ENCODE results near the gene KCTD8.
"Not testable (repeated sequence)": the region's sequence is repeated elsewhere in the genome, so short reads cannot be mapped to it uniquely, and the experiment has no call there.

The KCTD8 gene

DNA sequence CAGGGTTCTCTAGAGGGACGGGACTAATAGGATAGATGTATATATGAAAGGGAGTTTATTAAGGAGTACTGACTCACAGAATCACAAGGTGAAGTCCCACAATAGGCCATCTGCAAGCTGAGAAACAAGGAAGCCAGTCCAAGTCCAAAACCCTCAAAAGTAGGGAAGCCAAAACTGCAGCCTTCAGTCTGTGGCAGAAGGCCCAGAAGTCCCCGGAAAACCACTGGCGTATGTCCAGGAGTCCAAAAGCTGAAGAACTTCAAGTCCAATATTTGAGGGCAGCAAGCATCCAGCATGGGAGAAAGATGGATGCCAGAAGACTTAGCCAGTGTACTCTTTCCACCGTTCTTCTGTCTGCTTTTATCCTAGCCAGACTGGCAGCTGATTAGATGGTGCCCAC lies 227.2 kb downstream of the KCTD8 start:
- Histone ChIP-seq H3K9me3 (ENCODE audit: control insufficient read depth in 1 of 2, low read length in 2 of 2) (no peaks in the 10 kb centered on the region), H3K27ac (ENCODE audit: low read length) (no peak overlapping the region), H3K4me1 (ENCODE audit: control insufficient read depth in 1 of 2, insufficient read depth in 2 of 2, low read length in 2 of 2) (no peaks in the 10 kb centered on the region), H3K36me3 (ENCODE audit: control insufficient read depth in 1 of 2, insufficient read depth in 2 of 2, low read length in 2 of 2) (no peaks in the 10 kb centered on the region), H3K4me3 (ENCODE audit: low read depth in 1 of 2, low read length in 2 of 2) (no peak overlapping the region), H3K27me3 (ENCODE audit: low read depth, low read length) (no peaks in the 10 kb centered on the region)

DNA sequence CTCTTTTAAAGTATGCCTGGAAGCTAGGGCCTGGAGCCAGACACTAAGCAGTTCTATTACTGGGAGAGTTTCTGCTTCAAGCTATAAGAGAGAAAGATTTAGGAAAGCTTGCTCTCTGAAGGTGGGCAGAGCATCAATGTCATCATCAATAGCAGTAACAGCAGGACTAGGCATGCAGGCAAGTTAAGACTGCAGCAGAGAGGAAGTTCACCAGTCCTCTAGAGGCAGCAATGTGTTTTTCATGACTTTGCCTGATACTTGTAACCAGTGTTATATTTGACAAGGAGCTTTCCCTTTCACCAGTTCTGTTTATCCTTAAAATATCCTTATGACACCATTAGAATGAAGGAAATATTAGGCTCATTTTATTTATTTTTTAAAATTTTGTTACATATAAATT lies 237.9 kb downstream of the KCTD8 start:
- Histone ChIP-seq H3K27me3 (ENCODE audit: low read depth, low read length) (no peaks in the 10 kb centered on the region), H3K36me3 (ENCODE audit: control insufficient read depth in 1 of 2, insufficient read depth in 2 of 2, low read length in 2 of 2) (no peaks in the 10 kb centered on the region), H3K4me1 (ENCODE audit: control insufficient read depth in 1 of 2, insufficient read depth in 2 of 2, low read length in 2 of 2) (no peaks in the 10 kb centered on the region), H3K4me3 (ENCODE audit: low read depth in 1 of 2, low read length in 2 of 2) (no peak overlapping the region), H3K27ac (ENCODE audit: low read length) (no peak overlapping the region), H3K9me3 (ENCODE audit: control insufficient read depth in 1 of 2, low read length in 2 of 2) (no peaks in the 10 kb centered on the region)

- H3K4me1 ChIP-seq (ENCODE audit: control insufficient read depth in 1 of 2, insufficient read depth in 2 of 2, low read length in 2 of 2), result no peaks in the 10 kb centered on the region
- H3K9me3 ChIP-seq (ENCODE audit: control insufficient read depth in 1 of 2, low read length in 2 of 2), result peaks cover 4 to 15% of the 10 kb centered on the region in 2 donors
- H3K27me3 ChIP-seq (ENCODE audit: low read depth, low read length), result no peaks in the 10 kb centered on the region
- H3K4me3 ChIP-seq (ENCODE audit: low read depth in 1 of 2, low read length in 2 of 2), result no peak overlapping the region
- H3K36me3 ChIP-seq (ENCODE audit: control insufficient read depth in 1 of 2, insufficient read depth in 2 of 2, low read length in 2 of 2), result no peaks in the 10 kb centered on the region
- H3K27ac ChIP-seq (ENCODE audit: low read length), result no peak overlapping the region
These were observed 251.8 kb downstream of the KCTD8 start for GRCh38 chr4:44196796-44197195.

DNA sequence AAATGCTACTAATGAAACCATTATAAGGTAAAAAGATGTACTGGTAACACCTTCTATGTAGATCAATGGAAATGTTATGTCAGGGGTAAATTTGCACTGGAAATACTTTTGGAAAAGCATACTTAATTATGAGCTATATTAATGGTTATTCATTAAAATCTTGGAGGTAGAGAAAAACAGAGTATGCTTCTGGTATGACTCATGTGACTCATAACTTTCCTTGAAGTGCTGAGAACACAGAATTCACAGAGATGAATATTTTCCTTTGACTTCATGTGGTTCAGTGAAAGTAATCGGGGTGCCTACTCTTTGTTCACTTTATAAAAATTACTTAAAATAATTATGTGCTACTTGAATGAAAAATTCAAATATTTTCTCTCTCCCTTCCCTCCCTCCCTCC lies 254.2 kb downstream of the KCTD8 start:
- Histone ChIP-seq H3K27me3 (ENCODE audit: low read depth, low read length) (no peaks in the 10 kb centered on the region), H3K27ac (ENCODE audit: low read length) (no peak overlapping the region), H3K4me3 (ENCODE audit: low read depth in 1 of 2, low read length in 2 of 2) (no peak overlapping the region), H3K4me1 (ENCODE audit: control insufficient read depth in 1 of 2, insufficient read depth in 2 of 2, low read length in 2 of 2) (no peaks in the 10 kb centered on the region), H3K36me3 (ENCODE audit: control insufficient read depth in 1 of 2, insufficient read depth in 2 of 2, low read length in 2 of 2) (no peaks in the 10 kb centered on the region), H3K9me3 (ENCODE audit: control insufficient read depth in 1 of 2, low read length in 2 of 2) (peaks cover 4 to 9% of the 10 kb centered on the region in 2 donors)

DNA sequence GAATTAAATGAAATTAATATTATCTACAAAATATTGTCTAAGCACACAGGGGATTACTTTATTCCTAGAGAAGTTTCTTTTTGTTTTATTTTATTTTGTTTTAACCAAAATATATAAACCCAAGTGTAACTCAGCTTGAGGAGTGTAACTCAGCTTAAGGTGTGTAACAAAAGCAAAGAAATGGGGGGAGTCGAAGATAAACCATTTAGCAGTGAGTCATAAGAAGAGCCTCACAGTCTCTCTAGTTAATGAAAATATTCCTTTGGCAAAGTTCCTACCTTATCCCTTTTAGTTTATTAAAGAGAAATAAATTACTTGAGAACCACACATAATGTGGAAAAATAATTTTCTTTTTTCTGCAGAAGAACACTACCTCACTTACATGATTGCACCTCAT lies 261.8 kb downstream of the KCTD8 start:
- no peaks in the 10 kb centered on the region for H3K9me3 ChIP-seq (ENCODE audit: control insufficient read depth in 1 of 2, low read length in 2 of 2)
- no peaks in the 10 kb centered on the region for H3K36me3 ChIP-seq (ENCODE audit: control insufficient read depth in 1 of 2, insufficient read depth in 2 of 2, low read length in 2 of 2)
- H3K4me3 ChIP-seq (ENCODE audit: low read depth in 1 of 2, low read length in 2 of 2), result no peak overlapping the region

GRCh38 chr4:44186096-44186849 lies 262.3 kb downstream of the KCTD8 start:
- no peaks in the 10 kb centered on the region for H3K27me3 ChIP-seq (ENCODE audit: low read depth, low read length)
- no peak overlapping the region for H3K4me3 ChIP-seq (ENCODE audit: low read depth in 1 of 2, low read length in 2 of 2)
- H3K4me1 ChIP-seq (ENCODE audit: control insufficient read depth in 1 of 2, insufficient read depth in 2 of 2, low read length in 2 of 2), result no peaks in the 10 kb centered on the region
- H3K9me3 ChIP-seq (ENCODE audit: control insufficient read depth in 1 of 2, low read length in 2 of 2), result no peaks in the 10 kb centered on the region
- H3K27ac ChIP-seq (ENCODE audit: low read length), result no peak overlapping the region
- H3K36me3 ChIP-seq (ENCODE audit: control insufficient read depth in 1 of 2, insufficient read depth in 2 of 2, low read length in 2 of 2), result no peaks in the 10 kb centered on the region

More for the DNA sequence above, 261.8 kb downstream of the KCTD8 start:
- Histone ChIP-seq H3K4me1 (ENCODE audit: control insufficient read depth in 1 of 2, insufficient read depth in 2 of 2, low read length in 2 of 2) (no peaks in the 10 kb centered on the region), H3K27ac (ENCODE audit: low read length) (no peak overlapping the region), H3K27me3 (ENCODE audit: low read depth, low read length) (no peaks in the 10 kb centered on the region)

DNA sequence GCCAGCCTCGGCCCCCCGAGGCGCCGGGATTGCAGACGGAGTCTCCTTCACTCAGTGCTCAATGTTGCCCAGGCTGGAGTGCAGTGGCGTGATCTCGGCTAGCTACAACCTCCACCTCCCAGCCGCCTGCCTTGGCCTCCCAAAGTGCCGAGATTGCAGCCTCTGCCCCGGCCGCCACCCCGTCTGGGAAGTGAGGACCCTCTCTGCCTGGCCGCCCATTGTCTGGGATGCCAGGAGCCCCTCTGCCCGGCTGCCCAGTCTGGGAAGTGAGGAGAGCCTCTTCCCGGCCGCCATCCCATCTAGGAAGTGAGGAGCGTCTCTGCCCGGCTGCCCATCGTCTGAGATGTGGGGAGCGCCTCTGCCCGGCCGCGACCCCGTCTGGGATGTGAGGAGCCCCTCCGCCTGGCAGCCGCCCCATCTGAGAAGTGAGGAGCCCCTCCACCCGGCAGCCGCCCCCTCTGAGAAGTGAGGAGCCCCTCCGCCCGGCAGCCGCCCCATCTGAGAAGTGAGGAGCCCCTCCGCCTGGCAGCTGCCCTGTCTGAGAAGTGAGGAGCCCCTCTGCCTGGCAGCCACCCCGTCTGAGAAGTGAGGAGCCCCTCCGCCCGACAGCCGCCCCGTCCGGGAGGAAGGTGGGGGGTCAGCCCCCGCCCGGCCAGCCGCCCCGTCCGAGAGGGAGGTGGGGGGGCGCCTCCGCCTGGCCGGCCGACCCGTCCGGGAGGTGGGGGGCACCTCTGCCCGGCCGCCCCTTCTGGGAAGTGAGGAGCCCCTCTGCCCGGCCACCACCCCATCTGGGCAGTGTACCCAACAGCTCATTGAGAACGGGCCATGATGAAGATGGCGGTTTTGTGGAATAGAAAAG lies 266.9 kb downstream of the KCTD8 start:
- not testable (repeated sequence) for H3K27me3 ChIP-seq (ENCODE audit: low read depth, low read length); H3K4me3 ChIP-seq (ENCODE audit: low read depth in 1 of 2, low read length in 2 of 2); H3K36me3 ChIP-seq (ENCODE audit: control insufficient read depth in 1 of 2, insufficient read depth in 2 of 2, low read length in 2 of 2); H3K9me3 ChIP-seq (ENCODE audit: control insufficient read depth in 1 of 2, low read length in 2 of 2); H3K4me1 ChIP-seq (ENCODE audit: control insufficient read depth in 1 of 2, insufficient read depth in 2 of 2, low read length in 2 of 2); H3K27ac ChIP-seq (ENCODE audit: low read length)

- not testable (repeated sequence) for H3K27ac ChIP-seq (ENCODE audit: low read length); H3K27me3 ChIP-seq (ENCODE audit: low read depth, low read length); H3K9me3 ChIP-seq (ENCODE audit: control insufficient read depth in 1 of 2, low read length in 2 of 2); H3K4me1 ChIP-seq (ENCODE audit: control insufficient read depth in 1 of 2, insufficient read depth in 2 of 2, low read length in 2 of 2); H3K4me3 ChIP-seq (ENCODE audit: low read depth in 1 of 2, low read length in 2 of 2); H3K36me3 ChIP-seq (ENCODE audit: control insufficient read depth in 1 of 2, insufficient read depth in 2 of 2, low read length in 2 of 2)
These were observed 280.8 kb downstream of the KCTD8 start for GRCh38 chr4:44167766-44168165.

- no peak overlapping the region for H3K4me3 ChIP-seq (ENCODE audit: low read depth in 1 of 2, low read length in 2 of 2)
- no peak overlapping the region for H3K27ac ChIP-seq (ENCODE audit: low read length)
- H3K9me3 ChIP-seq (ENCODE audit: control insufficient read depth in 1 of 2, low read length in 2 of 2), result no peaks in the 10 kb centered on the region
These were observed 282.7 kb downstream of the KCTD8 start for GRCh38 chr4:44165938-44166337.

GRCh38 chr4:44162538-44163270 lies 285.9 kb downstream of the KCTD8 start:
- H3K27me3 ChIP-seq (ENCODE audit: low read depth, low read length), result no peaks in the 10 kb centered on the region
- no peaks in the 10 kb centered on the region for H3K9me3 ChIP-seq (ENCODE audit: control insufficient read depth in 1 of 2, low read length in 2 of 2)
- H3K4me1 ChIP-seq (ENCODE audit: control insufficient read depth in 1 of 2, insufficient read depth in 2 of 2, low read length in 2 of 2), result peaks cover 0 to 3% of the 10 kb centered on the region in 2 donors
- H3K36me3 ChIP-seq (ENCODE audit: control insufficient read depth in 1 of 2, insufficient read depth in 2 of 2, low read length in 2 of 2), result no peaks in the 10 kb centered on the region
- H3K27ac ChIP-seq (ENCODE audit: low read length), result no peak overlapping the region
- no peak overlapping the region for H3K4me3 ChIP-seq (ENCODE audit: low read depth in 1 of 2, low read length in 2 of 2)

More at GRCh38 chr4:44165938-44166337, 282.7 kb downstream of the KCTD8 start:
- no peaks in the 10 kb centered on the region for H3K4me1 ChIP-seq (ENCODE audit: control insufficient read depth in 1 of 2, insufficient read depth in 2 of 2, low read length in 2 of 2)
- H3K27me3 ChIP-seq (ENCODE audit: low read depth, low read length), result no peaks in the 10 kb centered on the region
- no peaks in the 10 kb centered on the region for H3K36me3 ChIP-seq (ENCODE audit: control insufficient read depth in 1 of 2, insufficient read depth in 2 of 2, low read length in 2 of 2)

DNA sequence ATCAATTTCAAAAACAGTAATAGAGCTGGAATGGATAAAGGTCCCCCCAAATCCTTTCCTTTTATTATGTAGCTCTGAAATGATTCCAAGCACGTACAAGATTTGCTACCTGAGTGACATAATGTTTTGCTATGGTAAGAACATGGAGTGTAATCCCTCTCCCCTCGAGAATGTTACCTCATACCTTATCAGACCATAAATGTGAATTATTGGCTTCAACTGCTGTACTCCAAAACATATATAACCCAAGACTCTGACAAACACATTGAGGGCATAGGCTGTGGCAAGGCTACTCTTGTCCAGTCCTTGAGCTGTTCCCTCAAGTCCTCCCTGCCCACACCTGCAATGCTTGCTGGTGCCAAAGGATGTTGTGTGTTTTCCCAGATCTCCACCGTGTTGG lies 286.9 kb downstream of the KCTD8 start:
- Histone ChIP-seq H3K9me3 (ENCODE audit: control insufficient read depth in 1 of 2, low read length in 2 of 2) (no peaks in the 10 kb centered on the region), H3K27ac (ENCODE audit: low read length) (no peak overlapping the region), H3K4me1 (ENCODE audit: control insufficient read depth in 1 of 2, insufficient read depth in 2 of 2, low read length in 2 of 2) (peaks cover 0 to 8% of the 10 kb centered on the region in 2 donors), H3K36me3 (ENCODE audit: control insufficient read depth in 1 of 2, insufficient read depth in 2 of 2, low read length in 2 of 2) (no peaks in the 10 kb centered on the region), H3K4me3 (ENCODE audit: low read depth in 1 of 2, low read length in 2 of 2) (no peak overlapping the region), H3K27me3 (ENCODE audit: low read depth, low read length) (no peaks in the 10 kb centered on the region)

Data from muscle layer of duodenum (tissue), 2 donors.